Parathyroid adenoma (tissue), 2 donors: ENCODE measurements around the gene SMC6.

Experiments
- H2AFZ ChIP-seq: fragments of 300-600 bp; sonication (generic); one replicate; pipeline ENCODE4 v1.7.0; 2017; ENCODE audit warnings: antibody characterized with exemption, mild to moderate bottlenecking
- H3K27ac ChIP-seq: fragments of 300-600 bp; sonication (generic); one replicate; pipeline ENCODE4 v1.7.0; 2017
- H3K27me3 ChIP-seq: fragments of 300-600 bp; sonication (generic); one replicate; pipeline ENCODE4 v1.7.0; 2017; ENCODE audit warnings: low read length; ENCODE audit not compliant: control insufficient read depth, insufficient read depth
- H3K36me3 ChIP-seq: fragments of 300-600 bp; sonication (generic); one replicate; pipeline ENCODE4 v1.7.0; 2017; ENCODE audit warnings: low read length; ENCODE audit not compliant: control insufficient read depth, insufficient read depth
- H3K4me1 ChIP-seq: fragments of 300-600 bp; sonication (generic); one replicate; pipeline ENCODE4 v1.7.0; 2017; ENCODE audit warnings: control low read depth
- H3K4me2 ChIP-seq: fragments of 300-600 bp; sonication (generic); one replicate; pipeline ENCODE4 v1.7.0; 2017; ENCODE audit warnings: low read length
- H3K4me3 ChIP-seq: fragments of 300-600 bp; sonication (generic); one replicate; pipeline ENCODE4 v1.7.0; 2017; ENCODE audit warnings: low read depth, low read length
- H3K79me2 ChIP-seq: fragments of 300-600 bp; sonication (generic); one replicate; pipeline ENCODE4 v1.7.0; 2017; ENCODE audit warnings: control low read depth
- H3K9ac ChIP-seq: fragments of 300-600 bp; sonication (generic); one replicate; pipeline ENCODE4 v1.7.0; 2017; ENCODE audit warnings: mild to moderate bottlenecking
- H3K9me3 ChIP-seq: fragments of 300-600 bp; sonication (generic); one replicate; pipeline ENCODE4 v1.7.0; 2017; ENCODE audit warnings: low read length; ENCODE audit not compliant: control insufficient read depth
- CTCF ChIP-seq: fragments of 300-600 bp; sonication (generic); IDR thresholded peaks from one replicate; pipeline ENCODE4 v1.7.0; 2017; ENCODE audit warnings: antibody characterized with exemption, mild to moderate bottlenecking
- donor health status: primary hyperparathyroidism.

Gene SMC6

DNA sequence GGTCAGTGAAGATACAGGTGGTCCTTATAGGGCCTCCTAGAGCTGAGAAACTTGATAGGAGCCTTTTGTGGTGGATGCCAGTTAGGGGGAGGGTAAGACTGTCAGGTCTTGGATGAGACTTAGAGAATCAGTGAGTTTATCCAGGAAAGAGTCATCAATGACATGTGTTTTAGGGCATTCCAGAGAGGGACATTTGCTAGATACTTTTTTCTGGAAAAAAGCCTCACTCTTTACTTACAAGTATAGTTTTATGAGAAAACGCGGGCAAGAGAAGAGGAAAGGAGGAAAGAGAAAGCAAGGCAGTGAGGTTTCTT is 38.2 kb upstream of the SMC6 start:
- H3K79me2 ChIP-seq, result no peaks in the 10 kb centered on the region
- H3K4me3 ChIP-seq, result no peak overlapping the region
- no peaks in the 10 kb centered on the region for H3K9me3 ChIP-seq
- H2AFZ ChIP-seq, result no peak overlapping the region
- H3K27ac ChIP-seq, result no peak overlapping the region
- H3K4me2 ChIP-seq, result no peak overlapping the region
- TF ChIP-seq CTCF, result no peak
- H3K9ac ChIP-seq, result no peak overlapping the region
- no peaks in the 10 kb centered on the region for H3K27me3 ChIP-seq
- no peaks in the 10 kb centered on the region for H3K36me3 ChIP-seq
- no peaks in the 10 kb centered on the region for H3K4me1 ChIP-seq

GRCh38 chr2:17791121-17791816 is 37.7 kb upstream of the SMC6 start:
- no peak for TF ChIP-seq CTCF
- Histone ChIP-seq H3K27me3 (no peaks in the 10 kb centered on the region), H3K4me2 (no peak overlapping the region), H3K79me2 (no peaks in the 10 kb centered on the region), H3K4me1 (no peaks in the 10 kb centered on the region), H2AFZ (no peak overlapping the region), H3K9ac (no peak overlapping the region), H3K36me3 (no peaks in the 10 kb centered on the region), H3K27ac (no peak overlapping the region), H3K4me3 (no peak overlapping the region), H3K9me3 (no peaks in the 10 kb centered on the region)

- no peak overlapping the region for H3K4me3 ChIP-seq
- H3K9ac ChIP-seq, result no peak overlapping the region
- H3K27me3 ChIP-seq, result no peaks in the 10 kb centered on the region
- no peak overlapping the region for H2AFZ ChIP-seq
- no peak for TF ChIP-seq CTCF
- no peaks in the 10 kb centered on the region for H3K36me3 ChIP-seq
- H3K27ac ChIP-seq, result no peak overlapping the region
- no peaks in the 10 kb centered on the region for H3K79me2 ChIP-seq
- H3K4me2 ChIP-seq, result no peak overlapping the region
- H3K9me3 ChIP-seq, result no peaks in the 10 kb centered on the region
- H3K4me1 ChIP-seq, result no peaks in the 10 kb centered on the region
Observed at GRCh38 chr2:17790536-17790935, 36.9 kb upstream of the SMC6 start.

- TF ChIP-seq CTCF, result no peak
- Histone ChIP-seq H3K27me3 (no peaks in the 10 kb centered on the region), H3K4me1 (no peaks in the 10 kb centered on the region), H3K79me2 (no peaks in the 10 kb centered on the region), H3K36me3 (no peaks in the 10 kb centered on the region), H3K4me2 (no peak overlapping the region), H3K9ac (no peak overlapping the region), H2AFZ (no peak overlapping the region), H3K9me3 (no peaks in the 10 kb centered on the region), H3K27ac (no peak overlapping the region), H3K4me3 (no peak overlapping the region)
Observed at GRCh38 chr2:17788773-17789172, 35.2 kb upstream of the SMC6 start.

- Histone ChIP-seq H3K27ac (no peak overlapping the region), H3K36me3 (no peaks in the 10 kb centered on the region), H3K4me1 (no peaks in the 10 kb centered on the region), H3K4me3 (no peak overlapping the region), H3K79me2 (no peaks in the 10 kb centered on the region), H2AFZ (no peak overlapping the region), H3K27me3 (no peaks in the 10 kb centered on the region), H3K4me2 (no peak overlapping the region), H3K9ac (no peak overlapping the region), H3K9me3 (no peaks in the 10 kb centered on the region)
- TF ChIP-seq CTCF, result no peak
Observed at GRCh38 chr2:17786727-17787126, 33.1 kb upstream of the SMC6 start.
